Activated CD4-positive, alpha-beta T cell treated with anti-CD3 and anti-CD28 coated beads for 36 hours (primary cell): ENCODE data around the gene NRBP1. TPM values are rescaled to one million over a fixed set of nuclear protein-coding genes. Genes with fewer than 3 reads are reported as not detected.
A peak's percentile ranks its signal among the peaks of the same experiment; 100 is the strongest.

Source experiments
- ATAC-seq: fragments of 200-7000 bp; cut with Tn5 transposase; one replicate; pipeline ENCODE4 v1.10.0; 2021; ENCODE audit warnings: mild to moderate bottlenecking, moderate library complexity
- CTCF ChIA-PET: fragments of 350-600 bp; sonication (Branson Sonifier 250); formaldehyde crosslinking; loops from one replicate; lab custom pipeline; 2021; ENCODE audit warnings: antibody characterized with exemption; lab: Charles Lee
- POLR2A ChIA-PET: fragments of 350-600 bp; sonication (Branson Sonifier 250); formaldehyde crosslinking; loops from one replicate; lab custom pipeline; 2021; ENCODE audit warnings: antibody characterized with exemption, inconsistent platforms; lab: Charles Lee
- DNase-seq: peaks from one replicate; pipeline ENCODE4 v3.0.0-alpha.2; 2020
- H3K27ac Mint-ChIP-seq: one replicate; pipeline ENCODE4 v1.8.0; 2021; ENCODE audit warnings: mixed read lengths
- H3K27me3 Mint-ChIP-seq: one replicate; pipeline ENCODE4 v1.8.0; 2021; ENCODE audit warnings: mixed read lengths
- H3K36me3 Mint-ChIP-seq: one replicate; pipeline ENCODE4 v1.8.0; 2021; ENCODE audit warnings: low read depth, mixed read lengths
- H3K4me1 Mint-ChIP-seq: one replicate; pipeline ENCODE4 v1.8.0; 2021; ENCODE audit warnings: mixed read lengths
- H3K4me3 Mint-ChIP-seq: one replicate; pipeline ENCODE4 v1.8.0; 2021; ENCODE audit warnings: mild to moderate bottlenecking, moderate library complexity, mixed read lengths
- H3K9me3 Mint-ChIP-seq: one replicate; pipeline ENCODE4 v1.8.0; 2021; ENCODE audit warnings: low read depth, mixed read lengths
- intact Hi-C, 2 experiments: fragments of 100-400 bp; cut with DNase I in 1 of 2; cut with micrococcal nuclease in 1 of 2; formaldehyde crosslinking; loops; one replicate each; pipeline versions ENCODE4 v1.14.2 to v1.15.1; 2022 to 2024; cut with DNase I, micrococcal nuclease
- total RNA-seq, 2 experiments: library from RNA; stranded (reverse); gene quantifications; one replicate each; pipeline ENCODE4 v1.2.3, GENCODE V29; 2021

NRBP1 gene
- total RNA-seq, 2 experiments from 2014 or later = 74.3 to 74.4 TPM

GRCh38 chr2:27400348-27401135 is 27.9 kb upstream of the NRBP1 start:
- peaks cover 39% of the 10 kb centered on the region for H3K4me1 Mint-ChIP-seq
- ChIA-PET POLR2A (no interaction called here), CTCF (interaction anchor here (0.6 to 1.3 kb wide), 2 partner anchors 10 to 15 kb away, joined by 4 read pairs; no protein-coding TSS in a partner anchor)
- H3K27ac Mint-ChIP-seq = peak overlapping the region; percentile 38
- peaks cover 28% of the 10 kb centered on the region for H3K36me3 Mint-ChIP-seq
- ATAC-seq = no peak
- H3K4me3 Mint-ChIP-seq = no peak overlapping the region
- H3K27me3 Mint-ChIP-seq = no peaks in the 10 kb centered on the region
- intact Hi-C loops = no loop called here
- no peaks in the 10 kb centered on the region for H3K9me3 Mint-ChIP-seq
- DNase-seq = no peak

GRCh38 chr2:27407798-27408491 is 20.5 kb upstream of the NRBP1 start:
- ChIA-PET CTCF (interaction anchor here (1.3 to 3.5 kb wide), 3 partner anchors 22 to 38 kb away, joined by 5 to 31 read pairs (median 5); partner anchors contain the start of genes NRBP1 and ZNF513), POLR2A (no interaction called here)
- peaks cover 43% of the 10 kb centered on the region for H3K4me1 Mint-ChIP-seq
- ATAC-seq = no peak
- no peaks in the 10 kb centered on the region for H3K9me3 Mint-ChIP-seq
- peaks cover 23% of the 10 kb centered on the region for H3K36me3 Mint-ChIP-seq
- peak overlapping the region; percentile 84 for H3K4me3 Mint-ChIP-seq
- H3K27me3 Mint-ChIP-seq = no peaks in the 10 kb centered on the region
- DNase-seq = no peak
- peak overlapping the region; percentile 58 for H3K27ac Mint-ChIP-seq
- intact Hi-C loops = loop anchor here (2.0 kb wide), 5 partner anchors 21 to 231 kb away; partner anchors contain the start of genes EIF2B4 (in 1 of the 2), IFT172 (in 1 of the 2), NRBP1 (in 1 of the 2) and SNX17 (in 1 of the 2)

DNA sequence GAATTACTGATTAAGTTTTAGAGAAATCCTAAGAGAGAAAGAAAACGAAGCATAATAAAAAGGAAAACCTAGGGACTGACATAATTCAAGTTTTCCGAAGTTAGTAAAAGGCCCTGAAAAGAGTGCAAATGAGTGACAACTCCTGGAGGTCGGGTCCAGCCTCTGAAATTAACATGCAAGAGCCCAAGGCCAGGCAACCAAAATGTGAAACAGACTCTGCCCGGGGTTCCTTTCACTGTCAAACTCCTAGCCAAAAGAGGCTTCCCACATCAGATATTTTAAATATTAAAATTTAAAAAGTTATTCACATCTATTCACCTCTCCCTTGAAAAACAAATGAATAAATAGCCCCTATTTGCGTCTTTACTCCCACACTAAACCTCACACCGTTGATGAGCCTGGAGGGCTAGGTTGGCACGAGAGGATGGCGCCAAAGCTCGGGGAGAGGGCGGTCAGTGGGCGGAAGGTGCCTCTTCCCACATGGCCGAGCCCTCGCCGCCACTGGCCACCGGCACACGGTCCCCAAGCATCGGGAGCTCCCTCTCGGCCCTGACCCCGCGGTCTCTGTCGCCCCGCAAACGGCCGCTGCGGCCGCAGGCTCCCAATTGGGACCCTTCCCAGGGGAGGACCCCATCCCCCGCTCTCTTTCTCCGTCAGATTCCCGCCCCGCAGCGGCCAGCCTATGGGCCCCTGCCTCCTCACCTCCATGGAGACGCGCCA is 19.7 kb upstream of the NRBP1 start:
- peaks cover 38% of the 10 kb centered on the region for H3K4me1 Mint-ChIP-seq
- CTCF ChIA-PET = interaction anchor here (1.0 to 3.5 kb wide), 5 partner anchors 15 to 274 kb away, joined by 3 to 31 read pairs (median 8); partner anchors contain the start of gene NRBP1
- DNase-seq = peak; percentile 49
- no peaks in the 10 kb centered on the region for H3K9me3 Mint-ChIP-seq
- intact Hi-C loops = loop anchor here (1.0 to 2.0 kb wide), 21 partner anchors 20 to 483 kb away; partner anchors contain the start of genes EIF2B4 (in 2 of the 2), IFT172 (in 2 of the 2), NRBP1 (in 2 of the 2) and SNX17 (in 2 of the 2)
- ATAC-seq = peak; percentile 9
- peaks cover 20% of the 10 kb centered on the region for H3K36me3 Mint-ChIP-seq
- no peaks in the 10 kb centered on the region for H3K27me3 Mint-ChIP-seq
- peak overlapping the region; percentile 84 for H3K4me3 Mint-ChIP-seq
- H3K27ac Mint-ChIP-seq = peak overlapping the region; percentile 65
- POLR2A ChIA-PET = interaction anchor here (1.2 to 2.3 kb wide), 2 partner anchors 20 to 69 kb away, joined by 5 to 15 read pairs; partner anchors contain the start of gene NRBP1

GRCh38 chr2:27409321-27410073 is 18.9 kb upstream of the NRBP1 start, which contains the start of gene PPM1G:
PPM1G (minus strand) TSS chr2:27409591; CDS start chr2:27409422, 169 bp downstream.
- Mint-ChIP-seq H3K9me3 (no peaks in the 10 kb centered on the region), H3K36me3 (peaks cover 20% of the 10 kb centered on the region), H3K4me3 (peak within 1 kb of the TSS; percentile 84), H3K4me1 (peaks cover 35% of the 10 kb centered on the region), H3K27me3 (no peaks in the 10 kb centered on the region), H3K27ac (peak within 1 kb of the TSS; percentile 88)
- ChIA-PET CTCF (interaction anchor here (0.6 to 3.5 kb wide), 8 partner anchors 15 to 274 kb away, joined by 3 to 31 read pairs (median 4); partner anchors contain the start of gene NRBP1), POLR2A (interaction anchor here (0.9 to 2.3 kb wide), 5 partner anchors 19 to 274 kb away, joined by 3 to 15 read pairs (median 3); partner anchors contain the start of gene NRBP1)
- peak; percentile 96 for ATAC-seq
- intact Hi-C loops = loop anchor here (1.0 to 2.0 kb wide), 21 partner anchors 19 to 482 kb away; partner anchors contain the start of genes EIF2B4 (in 2 of the 2), IFT172 (in 2 of the 2), NRBP1 (in 2 of the 2) and SNX17 (in 2 of the 2)
- peak; percentile 98 for DNase-seq

DNA sequence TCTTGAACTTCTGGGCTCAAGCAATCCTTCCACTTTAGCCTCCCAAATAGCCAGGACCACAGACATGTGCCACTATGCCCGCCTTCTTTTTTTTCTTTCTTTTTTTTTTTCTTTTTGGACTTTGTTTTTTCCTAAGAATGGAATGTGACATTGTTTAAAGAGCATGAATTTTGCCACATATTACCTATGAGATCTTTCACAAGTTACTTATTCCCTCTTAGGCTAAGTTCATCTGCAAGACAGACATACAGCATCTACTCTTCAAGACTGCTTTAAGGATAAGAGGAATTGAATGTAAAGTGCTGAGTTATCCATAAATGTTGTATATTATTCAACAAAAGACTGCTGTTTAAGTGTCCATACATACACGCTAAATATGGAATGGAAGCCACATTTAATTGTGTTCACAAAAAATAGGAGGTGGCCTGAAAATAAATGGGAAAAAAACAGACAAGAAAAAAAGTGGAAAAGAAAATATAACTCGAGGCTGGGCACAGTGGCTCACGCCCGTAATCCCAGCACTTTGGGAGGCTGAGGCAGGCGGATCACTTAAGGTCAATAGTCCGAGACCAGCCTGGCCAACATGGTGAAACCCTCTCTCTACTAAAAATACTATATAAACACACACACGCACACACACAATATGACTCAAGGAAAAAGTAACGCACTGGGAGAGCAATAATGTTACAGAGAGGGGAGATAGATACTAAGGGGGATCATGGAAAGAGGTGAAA is 15.8 kb upstream of the NRBP1 start:
- no peak for DNase-seq
- Mint-ChIP-seq H3K27ac (no peak overlapping the region), H3K36me3 (peaks cover 5% of the 10 kb centered on the region), H3K4me1 (peaks cover 12% of the 10 kb centered on the region), H3K4me3 (no peak overlapping the region), H3K27me3 (no peaks in the 10 kb centered on the region), H3K9me3 (no peaks in the 10 kb centered on the region)
- no peak for ATAC-seq
- intact Hi-C loops = no loop called here
- POLR2A ChIA-PET = no interaction called here
- CTCF ChIA-PET = no interaction called here

- no peaks in the 10 kb centered on the region for H3K27me3 Mint-ChIP-seq
- H3K36me3 Mint-ChIP-seq = no peaks in the 10 kb centered on the region
- POLR2A ChIA-PET = no interaction called here
- ATAC-seq (no peak), DNase-seq (no peak)
- H3K27ac Mint-ChIP-seq = no peak overlapping the region
- no peaks in the 10 kb centered on the region for H3K9me3 Mint-ChIP-seq
- intact Hi-C loops = no loop called here
- no peak overlapping the region for H3K4me3 Mint-ChIP-seq
- H3K4me1 Mint-ChIP-seq = no peaks in the 10 kb centered on the region
- CTCF ChIA-PET = interaction anchor here (1.0 kb wide), 1 partner anchor 268 kb away, joined by 3 read pairs; no protein-coding TSS in a partner anchor
Observed at GRCh38 chr2:27416151-27416550, 12.3 kb upstream of the NRBP1 start.

- DNase-seq (no peak), ATAC-seq (no peak)
- intact Hi-C loops = no loop called here
- H3K4me1 Mint-ChIP-seq = no peaks in the 10 kb centered on the region
- no peaks in the 10 kb centered on the region for H3K27me3 Mint-ChIP-seq
- no peaks in the 10 kb centered on the region for H3K9me3 Mint-ChIP-seq
- POLR2A ChIA-PET = no interaction called here
- H3K27ac Mint-ChIP-seq = no peak overlapping the region
- H3K36me3 Mint-ChIP-seq = no peaks in the 10 kb centered on the region
- CTCF ChIA-PET = interaction anchor here (0.8 to 1.1 kb wide), 3 partner anchors 9 to 263 kb away, joined by 3 to 4 read pairs (median 3); no protein-coding TSS in a partner anchor
- no peak overlapping the region for H3K4me3 Mint-ChIP-seq
Observed at GRCh38 chr2:27420996-27421395, 7.4 kb upstream of the NRBP1 start.

- no peak for DNase-seq
- Mint-ChIP-seq H3K27ac (no peak overlapping the region), H3K9me3 (no peaks in the 10 kb centered on the region), H3K36me3 (no peaks in the 10 kb centered on the region), H3K4me3 (no peak overlapping the region), H3K27me3 (no peaks in the 10 kb centered on the region), H3K4me1 (no peaks in the 10 kb centered on the region)
- intact Hi-C loops = no loop called here
- CTCF ChIA-PET = interaction anchor here (0.8 to 1.1 kb wide), 3 partner anchors 8 to 262 kb away, joined by 3 to 4 read pairs (median 3); no protein-coding TSS in a partner anchor
- POLR2A ChIA-PET = no interaction called here
- ATAC-seq = no peak
Observed at GRCh38 chr2:27421660-27422250, 6.7 kb upstream of the NRBP1 start.

DNA sequence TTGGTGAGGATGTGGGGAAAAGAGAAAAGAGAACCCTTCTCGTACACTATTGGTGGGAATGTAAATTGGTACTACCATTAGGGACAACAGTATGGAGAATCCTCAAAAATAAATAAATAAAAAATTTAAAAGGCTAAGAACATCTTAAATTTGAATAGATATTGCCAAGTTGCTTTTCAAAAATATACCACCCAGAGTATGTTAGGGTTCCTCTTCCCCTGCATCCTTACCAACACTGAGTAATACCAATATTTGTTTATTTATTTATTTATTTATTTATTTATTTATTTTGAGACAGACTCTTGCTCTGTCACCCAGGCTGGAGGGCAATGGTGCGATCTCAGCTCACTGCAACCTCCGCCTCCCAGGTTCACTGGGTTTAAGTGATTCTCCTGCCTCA is 5.5 kb upstream of the NRBP1 start:
- intact Hi-C loops = no loop called here
- Mint-ChIP-seq H3K4me1 (peaks cover 8% of the 10 kb centered on the region), H3K4me3 (no peak overlapping the region), H3K9me3 (no peaks in the 10 kb centered on the region), H3K27me3 (no peaks in the 10 kb centered on the region), H3K27ac (no peak overlapping the region), H3K36me3 (no peaks in the 10 kb centered on the region)
- ChIA-PET CTCF (interaction anchor here (0.8 to 2.4 kb wide), 2 partner anchors 13 to 72 kb away, joined by 4 to 8 read pairs; partner anchors contain the start of gene PPM1G), POLR2A (no interaction called here)
- ATAC-seq (no peak), DNase-seq (no peak)
